OCI-LY1 (cell line): ENCODE data around the gene MEIKIN.
"Not testable (repeated sequence)": the region's sequence is repeated elsewhere in the genome, so short reads cannot be mapped to it uniquely, and the experiment has no call there.

Experiments
- CTCF ChIP-seq: fragments of 200-600 bp; sonication (generic), shearing (Covaris generic); IDR thresholded peaks from 2 replicates; pipeline ENCODE4 v1.5.1; 2017; ENCODE audit warnings: mild to moderate bottlenecking, antibody characterized with exemption, low read length, moderate library complexity, mixed read lengths
- EZH2 ChIP-seq: fragments of 200-600 bp; sonication (generic), shearing (Covaris generic); IDR thresholded peaks from 2 replicates; pipeline ENCODE4 v1.8.0; 2017; ENCODE audit warnings: borderline replicate concordance, mixed run types, mild to moderate bottlenecking, antibody characterized with exemption, low read length, moderate library complexity, mixed read lengths

GRCh38 chr5:131842971-131843370, 102.5 kb downstream of the MEIKIN start:
- TF ChIP-seq CTCF, EZH2: not testable (repeated sequence)
